ENCODE data around the gene DOCK10. TPM values are rescaled to one million over a fixed set of nuclear protein-coding genes. Genes with fewer than 3 reads are reported as not detected.

Gene DOCK10
- polyA plus RNA-seq, 1 donor (not counting 4 experiments of a cell fraction or from before 2014, with no cell fraction given): 2.5 TPM

DNA sequence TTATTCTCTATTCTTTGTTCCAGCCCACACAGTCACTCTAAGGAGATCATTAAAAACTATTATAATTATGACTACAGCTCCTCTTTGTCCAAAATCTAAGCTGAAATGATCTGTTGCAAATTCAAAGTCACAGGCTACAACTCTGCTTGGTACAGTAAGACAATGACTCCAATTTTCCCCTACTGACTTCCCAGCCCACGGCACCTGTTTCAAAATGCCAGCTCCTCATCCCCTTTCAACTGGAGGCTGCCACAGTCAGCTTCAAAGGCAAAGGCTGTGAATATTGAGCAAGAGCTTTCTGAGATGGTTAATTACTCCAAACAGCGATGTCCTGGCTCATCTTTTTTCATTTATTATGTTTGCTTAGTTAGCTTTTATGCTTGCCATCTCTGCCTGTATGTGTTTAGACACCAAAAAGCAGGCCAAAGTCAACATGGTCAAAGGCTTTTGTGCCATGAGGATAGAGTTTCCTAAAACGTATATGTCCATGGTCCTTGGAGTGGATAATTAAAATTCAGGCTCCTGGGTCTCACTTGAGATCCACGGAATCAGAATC lies 141.1 kb downstream of the DOCK10 start:
- DNase-seq (ENCODE audit: low read depth, low spot score): no peak
- no peak for TF ChIP-seq EZH2 (IDR thresholded peaks at IDR 0.05; ENCODE audit: low read length)
- TF ChIP-seq, protein P1, sequence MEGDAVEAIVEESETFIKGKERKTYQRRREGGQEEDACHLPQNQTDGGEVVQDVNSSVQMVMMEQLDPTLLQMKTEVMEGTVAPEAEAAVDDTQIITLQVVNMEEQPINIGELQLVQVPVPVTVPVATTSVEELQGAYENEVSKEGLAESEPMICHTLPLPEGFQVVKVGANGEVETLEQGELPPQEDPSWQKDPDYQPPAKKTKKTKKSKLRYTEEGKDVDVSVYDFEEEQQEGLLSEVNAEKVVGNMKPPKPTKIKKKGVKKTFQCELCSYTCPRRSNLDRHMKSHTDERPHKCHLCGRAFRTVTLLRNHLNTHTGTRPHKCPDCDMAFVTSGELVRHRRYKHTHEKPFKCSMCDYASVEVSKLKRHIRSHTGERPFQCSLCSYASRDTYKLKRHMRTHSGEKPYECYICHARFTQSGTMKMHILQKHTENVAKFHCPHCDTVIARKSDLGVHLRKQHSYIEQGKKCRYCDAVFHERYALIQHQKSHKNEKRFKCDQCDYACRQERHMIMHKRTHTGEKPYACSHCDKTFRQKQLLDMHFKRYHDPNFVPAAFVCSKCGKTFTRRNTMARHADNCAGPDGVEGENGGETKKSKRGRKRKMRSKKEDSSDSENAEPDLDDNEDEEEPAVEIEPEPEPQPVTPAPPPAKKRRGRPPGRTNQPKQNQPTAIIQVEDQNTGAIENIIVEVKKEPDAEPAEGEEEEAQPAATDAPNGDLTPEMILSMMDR (optimal IDR thresholded peaks at IDR 0.05 in 1 of 3, IDR thresholded peaks at IDR 0.05 in 1 of 3, conservative IDR thresholded peaks at IDR 0.05 in 1 of 3; ENCODE audit: extremely low read depth in 1 of 3, insufficient read depth in 2 of 3, low read length in 3 of 3): no peak
- no peaks in the 10 kb centered on the region for H3K79me2 ChIP-seq (ENCODE audit: control insufficient read depth, insufficient read depth, low read length)
- H4K20me1 ChIP-seq (ENCODE audit: control insufficient read depth, extremely low read depth, insufficient read depth, low read length): no peaks in the 10 kb centered on the region
- no peaks in the 10 kb centered on the region for H3K36me3 ChIP-seq (ENCODE audit: control insufficient read depth in 2 of 2, extremely low read depth in 1 of 2, insufficient read depth in 2 of 2, low read length in 2 of 2)
- H3K27me3 ChIP-seq (ENCODE audit: control insufficient read depth, extremely low read depth, insufficient read depth, low read length): no peaks in the 10 kb centered on the region
- no peaks in the 10 kb centered on the region for H3K9me3 ChIP-seq (ENCODE audit: control insufficient read depth, low read depth, low read length)
- no peak overlapping the region for H3K4me2 ChIP-seq (ENCODE audit: control insufficient read depth, extremely low read depth, insufficient read depth, low read depth, low read length)
- H2AFZ ChIP-seq (ENCODE audit: control insufficient read depth, low read length): no peak overlapping the region
- no peak for FAIRE-seq
- H3K9ac ChIP-seq (ENCODE audit: control insufficient read depth, extremely low read depth, insufficient read depth, low read length): no peak overlapping the region
- dilution Hi-C loops (cut with MboI; ENCODE audit: extremely low pct_ligation_motif_present, low sequenced_read_pairs): no loop called here
- H3K4me3 ChIP-seq (ENCODE audit: control insufficient read depth in 2 of 3, extremely low read depth in 1 of 3, insufficient read depth in 2 of 3, low read depth in 1 of 3, low read length in 3 of 3): no peak overlapping the region
- H3K27ac ChIP-seq (ENCODE audit: control insufficient read depth, insufficient read depth, low read length): no peak overlapping the region
- H3K9me1 ChIP-seq (ENCODE audit: control insufficient read depth, extremely low read depth, insufficient read depth, low read length): no peaks in the 10 kb centered on the region
- peaks cover 3% of the 10 kb centered on the region for H3K4me1 ChIP-seq (ENCODE audit: control insufficient read depth, extremely low read depth, insufficient read depth, low read length)

DNA sequence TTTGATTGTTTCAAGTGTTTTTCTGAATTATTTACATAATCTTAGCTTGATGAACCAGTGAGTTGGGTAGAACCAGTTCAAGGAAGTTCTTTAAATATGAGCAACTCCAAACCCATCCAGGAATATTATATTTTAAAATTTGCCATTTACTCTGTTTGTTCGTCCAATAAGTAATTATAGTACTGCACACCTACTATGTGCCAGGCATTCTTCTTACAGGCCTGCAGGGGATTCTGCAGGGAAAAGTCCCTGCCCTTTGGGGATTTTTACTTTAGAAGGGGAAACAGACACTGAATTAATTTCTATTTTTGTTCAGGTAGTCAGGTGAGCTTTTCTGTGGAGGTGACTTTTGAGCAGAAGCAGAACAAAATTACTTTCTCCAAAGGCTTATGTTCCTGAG lies 146.9 kb downstream of the DOCK10 start:
- Histone ChIP-seq H3K36me3 (ENCODE audit: control insufficient read depth in 2 of 2, extremely low read depth in 1 of 2, insufficient read depth in 2 of 2, low read length in 2 of 2) (no peaks in the 10 kb centered on the region), H3K4me2 (ENCODE audit: control insufficient read depth, extremely low read depth, insufficient read depth, low read depth, low read length) (no peak overlapping the region), H3K4me3 (ENCODE audit: control insufficient read depth in 2 of 3, extremely low read depth in 1 of 3, insufficient read depth in 2 of 3, low read depth in 1 of 3, low read length in 3 of 3) (no peak overlapping the region), H2AFZ (ENCODE audit: control insufficient read depth, low read length) (no peak overlapping the region), H3K4me1 (ENCODE audit: control insufficient read depth, extremely low read depth, insufficient read depth, low read length) (peaks cover 3% of the 10 kb centered on the region), H3K9me1 (ENCODE audit: control insufficient read depth, extremely low read depth, insufficient read depth, low read length) (no peaks in the 10 kb centered on the region), H3K27ac (ENCODE audit: control insufficient read depth, insufficient read depth, low read length) (no peak overlapping the region), H4K20me1 (ENCODE audit: control insufficient read depth, extremely low read depth, insufficient read depth, low read length) (no peaks in the 10 kb centered on the region), H3K9ac (ENCODE audit: control insufficient read depth, extremely low read depth, insufficient read depth, low read length) (no peak overlapping the region), H3K9me3 (ENCODE audit: control insufficient read depth, low read depth, low read length) (no peaks in the 10 kb centered on the region), H3K27me3 (ENCODE audit: control insufficient read depth, extremely low read depth, insufficient read depth, low read length) (no peaks in the 10 kb centered on the region), H3K79me2 (ENCODE audit: control insufficient read depth, insufficient read depth, low read length) (no peaks in the 10 kb centered on the region)
- dilution Hi-C loops (cut with MboI; ENCODE audit: extremely low pct_ligation_motif_present, low sequenced_read_pairs): no loop called here
- DNase-seq (ENCODE audit: low read depth, low spot score) (no peak), FAIRE-seq (no peak)
- TF ChIP-seq, protein P1 (optimal IDR thresholded peaks at IDR 0.05 in 1 of 3, IDR thresholded peaks at IDR 0.05 in 1 of 3, conservative IDR thresholded peaks at IDR 0.05 in 1 of 3; ENCODE audit: extremely low read depth in 1 of 3, insufficient read depth in 2 of 3, low read length in 3 of 3): no peak
- no peak for TF ChIP-seq EZH2 (IDR thresholded peaks at IDR 0.05; ENCODE audit: low read length)
